ENCODE measurements around the gene SULT1C3.
A peak's percentile ranks its signal among the peaks of the same experiment; 100 is the strongest.
"Not testable (repeated sequence)": the region's sequence is repeated elsewhere in the genome, so short reads cannot be mapped to it uniquely, and the experiment has no call there.

Gene SULT1C3

DNA sequence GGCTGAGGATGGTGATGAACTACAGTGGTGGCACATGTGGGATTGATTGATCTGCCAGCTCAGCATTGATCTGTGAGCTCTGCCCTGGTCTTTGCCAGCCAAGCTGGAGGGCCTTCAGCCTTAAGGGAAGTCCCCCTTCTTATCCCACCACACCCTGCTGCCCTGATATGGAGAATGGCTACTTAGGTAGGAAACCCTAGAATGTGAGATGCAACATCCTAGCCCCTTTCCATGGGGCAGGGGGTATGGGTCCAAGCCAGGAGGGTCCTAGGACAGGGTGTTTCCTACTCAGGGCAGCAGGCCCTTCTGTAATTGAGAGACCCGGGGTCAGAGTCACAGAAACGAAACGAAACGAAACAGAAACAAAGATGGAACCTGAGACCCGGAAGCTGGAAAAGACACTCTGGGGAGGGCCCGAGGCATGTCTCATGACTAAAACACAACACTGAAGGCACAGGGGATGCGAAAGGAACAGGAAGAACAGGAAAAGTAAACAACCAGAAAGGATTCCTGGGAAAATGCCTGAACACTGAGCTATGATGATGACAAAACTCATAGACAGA, 32.0 kb downstream of the SULT1C3 start:
- Histone ChIP-seq H3K27ac (ENCODE audit: low read depth, low read length) (no peak overlapping the region), H3K36me3 (ENCODE audit: insufficient read depth, low read length) (no peaks in the 10 kb centered on the region)
- WGBS = 93% methylated on average over 7 of the region's 7 CpGs

DNA sequence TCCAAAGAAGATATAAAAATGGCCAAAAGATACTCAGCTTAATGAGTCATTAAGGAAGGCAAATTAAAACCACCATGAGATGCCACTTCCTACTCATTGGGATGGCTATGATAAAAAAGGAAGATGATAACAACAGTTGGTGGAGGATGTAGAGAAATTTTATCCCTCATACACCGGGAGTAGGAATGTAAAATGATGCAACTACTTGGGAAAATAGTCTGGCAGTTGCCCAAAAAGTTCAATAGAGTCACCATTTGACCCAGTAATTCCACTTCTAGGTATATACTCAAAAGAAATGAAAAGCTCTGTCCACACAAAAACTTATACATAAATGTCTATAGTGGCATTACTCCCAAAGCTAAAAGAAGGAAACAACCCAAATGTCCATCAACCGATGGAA, 38.9 kb downstream of the SULT1C3 start:
- H3K4me3 ChIP-seq (ENCODE audit: low read length) = no peak overlapping the region
- 80% methylated on average over 1 of the region's 2 CpGs for WGBS

More for the DNA sequence above, 32.0 kb downstream of the SULT1C3 start:
- Histone ChIP-seq H3K9me3 (ENCODE audit: insufficient read depth, low read depth, low read length) (no peaks in the 10 kb centered on the region), H3K4me3 (ENCODE audit: low read length) (no peak overlapping the region), H3K4me1 (ENCODE audit: insufficient read depth, low read length) (no peaks in the 10 kb centered on the region), H3K9ac (ENCODE audit: low read depth, low read length) (no peak overlapping the region), H3K27me3 (ENCODE audit: insufficient read depth, low read length) (no peaks in the 10 kb centered on the region)

DNA sequence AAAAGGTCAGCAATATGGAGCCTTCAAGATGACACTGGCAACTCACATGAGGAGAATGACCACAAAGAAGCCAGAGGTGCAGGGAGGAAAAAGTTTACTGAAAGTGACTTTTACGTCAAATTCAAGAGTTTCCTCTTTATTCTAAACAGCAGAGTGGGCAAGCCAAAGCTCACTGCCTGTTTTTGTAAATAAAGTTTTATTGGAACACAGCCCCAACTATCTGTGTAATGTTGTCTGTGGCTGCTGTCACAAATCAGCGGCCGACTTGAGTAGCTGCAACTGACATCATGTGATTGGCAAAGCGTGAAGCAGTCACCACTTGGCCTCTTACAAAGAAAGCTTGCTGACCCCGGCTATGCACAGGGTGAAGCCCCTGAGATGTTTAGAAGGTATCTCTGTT, 39.7 kb downstream of the SULT1C3 start:
- WGBS = 89% methylated on average over 5 of the region's 5 CpGs
- no peaks in the 10 kb centered on the region for H3K36me3 ChIP-seq (ENCODE audit: insufficient read depth, low read length)
- no peaks in the 10 kb centered on the region for H3K4me1 ChIP-seq (ENCODE audit: insufficient read depth, low read length)
- no peaks in the 10 kb centered on the region for H3K9me3 ChIP-seq (ENCODE audit: insufficient read depth, low read depth, low read length)
- H3K9ac ChIP-seq (ENCODE audit: low read depth, low read length) = no peak overlapping the region
- no peaks in the 10 kb centered on the region for H3K27me3 ChIP-seq (ENCODE audit: insufficient read depth, low read length)
- H3K27ac ChIP-seq (ENCODE audit: low read depth, low read length) = no peak overlapping the region
- H3K4me3 ChIP-seq (ENCODE audit: low read length) = no peak overlapping the region

More for the DNA sequence above, 38.9 kb downstream of the SULT1C3 start:
- Histone ChIP-seq H3K27me3 (ENCODE audit: insufficient read depth, low read length) (no peaks in the 10 kb centered on the region), H3K27ac (ENCODE audit: low read depth, low read length) (no peak overlapping the region), H3K9me3 (ENCODE audit: insufficient read depth, low read depth, low read length) (no peaks in the 10 kb centered on the region), H3K4me1 (ENCODE audit: insufficient read depth, low read length) (no peaks in the 10 kb centered on the region), H3K9ac (ENCODE audit: low read depth, low read length) (no peak overlapping the region), H3K36me3 (ENCODE audit: insufficient read depth, low read length) (no peaks in the 10 kb centered on the region)

DNA sequence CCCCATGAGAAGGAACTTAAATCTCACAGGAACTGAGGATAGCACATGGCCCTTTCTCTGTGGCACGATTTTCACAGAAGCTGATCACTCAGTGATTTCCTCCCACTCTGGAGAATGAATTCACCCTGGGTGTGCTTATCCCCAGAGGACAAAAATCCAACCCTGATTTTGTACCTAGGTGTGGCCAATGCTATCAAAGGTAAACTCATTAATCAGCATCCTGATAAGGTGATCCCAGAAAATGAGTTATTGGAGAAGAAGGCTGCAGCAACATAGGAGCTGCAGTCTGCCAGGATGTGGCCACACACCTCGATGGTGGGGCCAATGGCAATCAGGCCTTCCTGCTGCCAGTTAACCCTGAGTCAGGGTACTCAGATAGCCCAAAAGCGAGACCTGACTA, 40.7 kb downstream of the SULT1C3 start:
- no peaks in the 10 kb centered on the region for H3K27me3 ChIP-seq (ENCODE audit: insufficient read depth, low read length)
- 87% methylated on average over 3 of the region's 3 CpGs for WGBS

DNA sequence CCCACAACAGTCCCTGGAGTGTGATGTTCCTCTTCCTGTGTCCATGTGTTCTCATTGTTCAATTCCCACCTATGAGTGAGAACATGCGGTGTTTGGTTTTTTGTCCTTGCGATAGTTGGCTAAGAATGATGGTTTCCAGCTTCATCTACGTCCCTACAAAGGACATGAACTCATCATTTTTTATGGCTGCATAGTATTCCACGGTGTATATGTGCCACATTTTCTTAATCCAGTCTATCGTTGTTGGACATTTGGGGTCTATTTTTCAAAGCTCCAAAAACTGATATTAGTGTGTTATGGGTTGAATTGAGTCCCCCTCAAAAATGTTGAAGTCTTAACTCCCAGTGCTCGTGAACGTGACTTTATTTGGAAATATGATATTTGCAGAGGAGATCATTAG, 44.8 kb downstream of the SULT1C3 start:
- 91% methylated on average over 7 of the region's 7 CpGs for WGBS

More for the DNA sequence above, 40.7 kb downstream of the SULT1C3 start:
- Histone ChIP-seq H3K9ac (ENCODE audit: low read depth, low read length) (no peak overlapping the region), H3K4me3 (ENCODE audit: low read length) (no peak overlapping the region), H3K27ac (ENCODE audit: low read depth, low read length) (no peak overlapping the region), H3K4me1 (ENCODE audit: insufficient read depth, low read length) (no peaks in the 10 kb centered on the region), H3K36me3 (ENCODE audit: insufficient read depth, low read length) (no peaks in the 10 kb centered on the region), H3K9me3 (ENCODE audit: insufficient read depth, low read depth, low read length) (no peaks in the 10 kb centered on the region)

DNA sequence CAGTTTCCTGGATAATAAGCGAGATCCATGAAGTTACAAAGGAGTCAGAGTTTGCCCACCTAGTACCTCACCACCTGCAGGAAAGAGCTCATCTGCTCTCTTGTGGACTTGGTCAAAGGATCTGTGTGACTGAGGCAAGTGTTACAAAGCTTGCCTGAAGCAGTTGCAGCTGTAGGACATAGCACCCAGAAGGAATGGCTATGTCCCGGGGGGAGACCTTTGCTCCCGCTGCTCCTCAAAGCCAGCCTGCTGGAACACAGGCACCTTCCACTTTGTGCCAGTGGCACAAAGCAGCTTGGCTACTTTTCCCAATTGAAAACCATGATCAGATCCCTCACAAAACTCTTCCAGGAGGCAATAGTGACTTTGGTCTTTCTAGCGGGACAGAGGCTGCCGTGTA, 45.8 kb downstream of the SULT1C3 start:
- WGBS = 94% methylated on average over 5 of the region's 5 CpGs
- H3K9ac ChIP-seq (ENCODE audit: low read depth, low read length) = no peak overlapping the region
- H3K36me3 ChIP-seq (ENCODE audit: insufficient read depth, low read length) = no peaks in the 10 kb centered on the region
- peaks cover 17% of the 10 kb centered on the region for H3K4me1 ChIP-seq (ENCODE audit: insufficient read depth, low read length)
- H3K9me3 ChIP-seq (ENCODE audit: insufficient read depth, low read depth, low read length) = no peaks in the 10 kb centered on the region
- H3K4me3 ChIP-seq (ENCODE audit: low read length) = no peak overlapping the region
- no peaks in the 10 kb centered on the region for H3K27me3 ChIP-seq (ENCODE audit: insufficient read depth, low read length)
- no peak overlapping the region for H3K27ac ChIP-seq (ENCODE audit: low read depth, low read length)

More for the DNA sequence above, 44.8 kb downstream of the SULT1C3 start:
- H3K9me3 ChIP-seq (ENCODE audit: insufficient read depth, low read depth, low read length); H3K27me3 ChIP-seq (ENCODE audit: insufficient read depth, low read length); H3K27ac ChIP-seq (ENCODE audit: low read depth, low read length); H3K9ac ChIP-seq (ENCODE audit: low read depth, low read length); H3K36me3 ChIP-seq (ENCODE audit: insufficient read depth, low read length); H3K4me3 ChIP-seq (ENCODE audit: low read length): not testable (repeated sequence)
- peaks cover 17% of the 10 kb centered on the region for H3K4me1 ChIP-seq (ENCODE audit: insufficient read depth, low read length)

DNA sequence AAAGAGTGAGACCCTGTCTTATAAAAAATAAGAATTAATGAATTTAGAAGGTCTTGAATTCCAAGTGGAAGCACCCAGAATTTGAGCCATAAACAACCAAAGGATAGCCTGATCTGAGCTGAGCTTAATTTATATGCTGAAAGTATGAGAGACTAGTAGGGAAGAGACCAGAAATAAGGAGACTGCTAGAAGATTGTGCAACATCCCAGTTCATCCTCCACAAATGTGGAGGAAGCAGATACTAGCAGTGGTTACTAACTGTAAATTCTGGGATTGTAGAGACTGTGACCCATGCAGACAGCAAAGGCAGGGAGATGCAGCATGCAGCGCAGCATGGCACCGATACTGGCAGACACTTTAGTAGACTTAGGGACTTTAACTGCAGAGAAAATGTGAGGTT, 47.4 kb downstream of the SULT1C3 start:
- Histone ChIP-seq H3K4me3 (ENCODE audit: low read length) (no peak overlapping the region), H3K27me3 (ENCODE audit: insufficient read depth, low read length) (no peaks in the 10 kb centered on the region), H3K9ac (ENCODE audit: low read depth, low read length) (no peak overlapping the region), H3K27ac (ENCODE audit: low read depth, low read length) (no peak overlapping the region), H3K36me3 (ENCODE audit: insufficient read depth, low read length) (no peaks in the 10 kb centered on the region), H3K4me1 (ENCODE audit: insufficient read depth, low read length) (peaks cover 17% of the 10 kb centered on the region), H3K9me3 (ENCODE audit: insufficient read depth, low read depth, low read length) (no peaks in the 10 kb centered on the region)
- 93% methylated on average over 2 of the region's 2 CpGs for WGBS

DNA sequence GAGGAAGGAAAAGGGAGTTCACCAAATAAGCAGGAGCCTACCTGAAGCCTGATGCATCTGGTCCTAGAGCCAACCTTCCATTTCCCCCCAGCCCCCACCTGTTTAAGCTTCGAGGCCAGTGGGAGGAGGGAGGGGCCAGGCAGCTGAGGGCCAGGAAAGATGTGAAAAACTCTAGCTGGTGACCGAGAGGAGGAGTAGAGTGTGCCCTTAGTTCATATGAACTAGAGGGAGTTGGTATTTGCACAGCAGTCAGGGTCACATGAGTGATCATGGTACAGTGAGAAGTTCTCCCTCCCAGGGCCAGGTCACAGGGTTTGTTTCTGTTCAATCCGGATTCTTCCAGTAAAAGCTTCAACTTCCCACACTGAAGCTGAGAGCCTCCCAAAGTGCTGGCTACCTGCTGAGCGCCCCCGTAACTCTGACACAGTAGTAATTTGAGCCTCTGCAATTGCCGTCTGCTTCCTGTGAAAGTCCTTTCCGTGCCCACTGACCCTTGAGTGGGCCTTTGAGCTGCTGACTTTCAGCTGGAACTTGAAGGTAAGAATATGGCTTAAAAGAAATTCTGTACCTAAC, 48.9 kb downstream of the SULT1C3 start, which contains the start of gene SULT1C2:
Gene SULT1C2, plus strand, starts transcription at position 362 of the 573 bp plus-strand sequence. CDS start 4,773 bp downstream, outside the sequence.
- Histone ChIP-seq H3K27ac (ENCODE audit: low read depth, low read length) (peak within 1 kb of the TSS; percentile 2; the same call in 1 of the 2 replicates), H3K9me3 (ENCODE audit: insufficient read depth, low read depth, low read length) (no peaks in the 10 kb centered on the region), H3K4me3 (ENCODE audit: low read length) (peak within 1 kb of the TSS; percentile 17), H3K4me1 (ENCODE audit: insufficient read depth, low read length) (peaks cover 17% of the 10 kb centered on the region), H3K9ac (ENCODE audit: low read depth, low read length) (no peak within 1 kb of the TSS), H3K27me3 (ENCODE audit: insufficient read depth, low read length) (no peaks in the 10 kb centered on the region), H3K36me3 (ENCODE audit: insufficient read depth, low read length) (no peaks in the 10 kb centered on the region)
- 11% methylated on average over 7 of the region's 7 CpGs for WGBS

DNA sequence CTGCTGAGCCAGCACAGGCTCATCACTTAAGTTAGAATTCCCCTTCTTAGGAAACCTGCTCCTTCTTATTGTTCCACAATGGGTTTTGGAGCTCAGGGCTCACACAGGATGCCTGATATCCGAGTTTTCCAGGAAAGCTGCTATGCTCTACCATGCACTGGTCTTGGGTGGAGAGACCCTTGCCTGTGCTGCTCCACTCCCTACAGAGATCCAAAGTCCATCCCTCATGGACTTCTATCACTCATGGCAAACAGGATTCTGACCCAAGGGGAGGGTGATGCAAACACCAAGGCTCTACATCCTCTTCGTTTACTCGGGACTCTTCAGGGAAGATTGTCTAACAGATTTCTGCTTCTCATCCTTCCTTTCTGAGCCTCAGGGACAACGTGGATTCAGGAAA, 54.1 kb downstream of the SULT1C3 start:
- no peak overlapping the region for H3K4me3 ChIP-seq (ENCODE audit: low read length)
- peaks cover 7% of the 10 kb centered on the region for H3K4me1 ChIP-seq (ENCODE audit: insufficient read depth, low read length)
- no peak overlapping the region for H3K27ac ChIP-seq (ENCODE audit: low read depth, low read length)
- no peaks in the 10 kb centered on the region for H3K27me3 ChIP-seq (ENCODE audit: insufficient read depth, low read length)
- H3K9me3 ChIP-seq (ENCODE audit: insufficient read depth, low read depth, low read length) = no peaks in the 10 kb centered on the region
- H3K9ac ChIP-seq (ENCODE audit: low read depth, low read length) = no peak overlapping the region
- 84% methylated on average over 4 of the region's 4 CpGs for WGBS
- no peaks in the 10 kb centered on the region for H3K36me3 ChIP-seq (ENCODE audit: insufficient read depth, low read length)

DNA sequence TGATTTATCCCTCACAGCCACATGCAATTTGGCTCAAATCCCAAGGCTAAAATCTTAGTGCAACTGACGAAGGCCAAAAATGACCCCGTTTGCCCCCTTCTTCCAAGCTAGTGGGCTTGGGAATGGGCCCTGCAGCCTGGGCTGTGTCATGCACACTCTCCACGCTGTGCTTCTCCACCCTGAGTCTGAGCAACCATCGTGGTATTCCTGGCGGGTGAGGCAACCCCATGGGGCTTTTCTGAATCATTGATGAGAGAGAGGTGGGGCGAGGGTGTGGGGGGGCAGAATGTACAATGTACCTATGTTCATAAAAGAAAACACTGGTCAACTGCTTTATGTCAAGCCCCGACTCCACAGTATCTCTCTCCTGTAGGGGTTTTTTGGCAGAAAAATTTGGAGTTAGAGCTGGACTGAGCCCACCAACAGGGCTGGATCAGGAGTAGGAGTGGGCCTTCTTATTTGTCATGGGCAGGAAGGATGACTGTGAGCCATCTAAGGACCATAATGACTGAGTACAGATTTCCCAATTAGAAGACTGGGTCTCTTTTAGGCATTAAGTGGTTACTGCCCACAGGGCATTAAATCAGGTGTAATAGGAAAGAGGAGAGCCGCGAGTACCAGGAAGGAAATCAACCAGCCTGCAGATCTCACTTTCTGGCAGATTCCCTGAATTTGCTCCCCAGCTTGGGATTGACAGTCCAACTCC, 57.8 kb downstream of the SULT1C3 start:
- no peaks in the 10 kb centered on the region for H3K9me3 ChIP-seq (ENCODE audit: insufficient read depth, low read depth, low read length)
- H3K27me3 ChIP-seq (ENCODE audit: insufficient read depth, low read length) = no peaks in the 10 kb centered on the region
- no peaks in the 10 kb centered on the region for H3K36me3 ChIP-seq (ENCODE audit: insufficient read depth, low read length)
- no peak overlapping the region for H3K27ac ChIP-seq (ENCODE audit: low read depth, low read length)
- no peak overlapping the region for H3K4me3 ChIP-seq (ENCODE audit: low read length)
- 93% methylated on average over 9 of the region's 9 CpGs for WGBS
- H3K4me1 ChIP-seq (ENCODE audit: insufficient read depth, low read length) = no peaks in the 10 kb centered on the region
- H3K9ac ChIP-seq (ENCODE audit: low read depth, low read length) = no peak overlapping the region

DNA sequence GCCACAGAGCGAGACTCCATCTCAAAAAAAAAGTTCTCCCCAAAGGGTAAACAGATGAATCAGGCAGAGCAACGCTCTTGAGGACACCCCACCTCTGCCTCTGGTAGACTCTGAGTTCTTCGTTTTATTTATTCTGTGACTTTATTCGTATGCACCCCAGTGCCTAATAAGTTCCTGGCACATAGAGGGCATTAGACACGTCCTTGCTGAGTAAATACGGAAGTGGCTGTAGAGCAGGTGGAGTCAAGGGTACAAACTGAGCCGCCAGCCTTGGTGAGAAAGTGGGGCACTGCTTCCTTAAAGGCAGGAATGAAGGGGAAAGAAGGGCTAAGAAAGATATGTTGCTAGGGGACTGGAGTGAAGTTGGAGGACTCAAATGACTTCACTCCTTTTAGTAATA, 61.8 kb downstream of the SULT1C3 start:
- H3K36me3 ChIP-seq (ENCODE audit: insufficient read depth, low read length) = no peaks in the 10 kb centered on the region
- no peak overlapping the region for H3K27ac ChIP-seq (ENCODE audit: low read depth, low read length)
- no peak overlapping the region for H3K9ac ChIP-seq (ENCODE audit: low read depth, low read length)
- no peaks in the 10 kb centered on the region for H3K9me3 ChIP-seq (ENCODE audit: insufficient read depth, low read depth, low read length)
- H3K4me3 ChIP-seq (ENCODE audit: low read length) = no peak overlapping the region
- no peaks in the 10 kb centered on the region for H3K27me3 ChIP-seq (ENCODE audit: insufficient read depth, low read length)
- no peaks in the 10 kb centered on the region for H3K4me1 ChIP-seq (ENCODE audit: insufficient read depth, low read length)
- 95% methylated on average over 7 of the region's 7 CpGs for WGBS
